MM.1S (cell line): ENCODE measurements around the gene CDK5RAP2.

Experiments used
- DNase-seq: peaks from one replicate; pipeline ENCODE4 v3.0.0-alpha.2; 2015
- H2AFZ ChIP-seq: fragments of 300-600 bp; sonication (generic); 2 replicates; pipeline ENCODE4 v1.6.0; 2016; ENCODE audit warnings: antibody characterized with exemption, low read length
- H3F3A ChIP-seq: fragments of 300-600 bp; sonication (generic); 2 replicates; pipeline ENCODE4 v1.6.1; 2016; ENCODE audit warnings: mild to moderate bottlenecking, antibody characterized with exemption, low read length, moderate library complexity, mixed read lengths; ENCODE audit not compliant: insufficient read depth
- H3K27ac ChIP-seq: fragments of 300-600 bp; sonication (generic); 2 replicates; pipeline ENCODE4 v1.5.1; 2016; ENCODE audit warnings: mild to moderate bottlenecking, low read length
- H3K27me3 ChIP-seq: fragments of 300-600 bp; sonication (generic); replicated peaks from 2 replicates; pipeline ENCODE4 v1.6.0; 2016; ENCODE audit warnings: low read length; ENCODE audit not compliant: insufficient read depth
- H3K36me3 ChIP-seq: fragments of 300-600 bp; sonication (generic); replicated peaks from 2 replicates; pipeline ENCODE4 v1.6.1; 2016; ENCODE audit warnings: mild to moderate bottlenecking, low read length, mixed read lengths; ENCODE audit not compliant: insufficient read depth
- H3K4me1 ChIP-seq: fragments of 300-600 bp; sonication (generic); 2 replicates; pipeline ENCODE4 v1.6.1; 2016; ENCODE audit warnings: low read length, mixed read lengths
- H3K4me2 ChIP-seq: fragments of 300-600 bp; sonication (generic); 2 replicates; pipeline ENCODE4 v1.6.0; 2016; ENCODE audit warnings: low read depth, low read length
- H3K4me3 ChIP-seq: fragments of 300-600 bp; sonication (generic); 2 replicates; pipeline ENCODE4 v1.5.1; 2016; ENCODE audit warnings: low read length, mixed read lengths
- H3K79me2 ChIP-seq: fragments of 300-600 bp; sonication (generic); 2 replicates; pipeline ENCODE4 v1.6.1; 2016; ENCODE audit warnings: mixed run types, low read length, mixed read lengths
- H3K9ac ChIP-seq: fragments of 300-600 bp; sonication (generic); 2 replicates; pipeline ENCODE4 v1.6.1; 2016; ENCODE audit warnings: low read length, mixed read lengths
- H3K9me2 ChIP-seq: fragments of 300-600 bp; sonication (generic); replicated peaks from 2 replicates; pipeline ENCODE4 v1.6.1; 2016; ENCODE audit warnings: mild to moderate bottlenecking, low read length, mixed read lengths; ENCODE audit not compliant: insufficient read depth
- H3K9me3 ChIP-seq: fragments of 300-600 bp; sonication (generic); replicated peaks from 2 replicates; pipeline ENCODE4 v1.6.1; 2016; ENCODE audit warnings: mild to moderate bottlenecking, low read length, mixed read lengths; ENCODE audit not compliant: insufficient read depth
- H4K20me1 ChIP-seq: fragments of 300-600 bp; sonication (generic); 2 replicates; pipeline ENCODE4 v1.6.1; 2016; ENCODE audit warnings: mild to moderate bottlenecking, low read length, moderate library complexity, mixed read lengths; ENCODE audit not compliant: insufficient read depth
- CTCF ChIP-seq: fragments of 300-600 bp; sonication (generic); IDR thresholded peaks from 2 replicates; pipeline ENCODE4 v1.5.1; 2016; ENCODE audit warnings: antibody characterized with exemption, low read length, mixed read lengths
- EZH2 ChIP-seq: fragments of 300-600 bp; sonication (generic); optimal IDR thresholded peaks from 2 replicates; pipeline ENCODE3; 2017; ENCODE audit warnings: low read depth, mild to moderate bottlenecking, antibody characterized with exemption, low read length, mixed read lengths
- EZH2phosphoT487 ChIP-seq: fragments of 300-600 bp; sonication (generic); IDR thresholded peaks from 2 replicates; pipeline ENCODE4 v1.6.1; 2018; ENCODE audit warnings: antibody characterized with exemption, low read length

The CDK5RAP2 gene

GRCh38 chr9:120388003-120388855 lies 191.7 kb downstream of the CDK5RAP2 start:
- Histone ChIP-seq H3K4me3 (no peak overlapping the region), H3K79me2 (no peaks in the 10 kb centered on the region), H3F3A (no peaks in the 10 kb centered on the region), H3K4me1 (no peaks in the 10 kb centered on the region), H3K9ac (no peak overlapping the region), H2AFZ (no peak overlapping the region), H3K27ac (no peak overlapping the region), H4K20me1 (no peaks in the 10 kb centered on the region), H3K9me3 (no peaks in the 10 kb centered on the region), H3K36me3 (no peaks in the 10 kb centered on the region; the same call in 1 of the 2 replicates), H3K4me2 (no peak overlapping the region), H3K27me3 (no peaks in the 10 kb centered on the region), H3K9me2 (no peaks in the 10 kb centered on the region)
- TF ChIP-seq CTCF: no peak
- no peak for TF ChIP-seq EZH2
- TF ChIP-seq EZH2phosphoT487: no peak
- DNase-seq: no peak

GRCh38 chr9:120387257-120388002 lies 192.5 kb downstream of the CDK5RAP2 start:
- Histone ChIP-seq H3K9me3 (no peaks in the 10 kb centered on the region), H3K4me1 (no peaks in the 10 kb centered on the region), H3K79me2 (no peaks in the 10 kb centered on the region), H3K9ac (no peak overlapping the region), H3F3A (no peaks in the 10 kb centered on the region), H4K20me1 (no peaks in the 10 kb centered on the region), H3K4me3 (no peak overlapping the region), H2AFZ (no peak overlapping the region), H3K36me3 (no peaks in the 10 kb centered on the region; the same call in 1 of the 2 replicates), H3K4me2 (no peak overlapping the region), H3K9me2 (no peaks in the 10 kb centered on the region), H3K27ac (no peak overlapping the region), H3K27me3 (no peaks in the 10 kb centered on the region)
- no peak for DNase-seq
- no peak for TF ChIP-seq EZH2
- TF ChIP-seq CTCF: no peak
- TF ChIP-seq EZH2phosphoT487: no peak

- Histone ChIP-seq H3K9ac (no peak overlapping the region), H3K4me2 (no peak overlapping the region), H3K27ac (no peak overlapping the region), H3K4me1 (no peaks in the 10 kb centered on the region), H3K9me2 (no peaks in the 10 kb centered on the region), H3K4me3 (no peak overlapping the region), H3F3A (no peaks in the 10 kb centered on the region), H3K79me2 (no peaks in the 10 kb centered on the region), H4K20me1 (no peaks in the 10 kb centered on the region), H3K9me3 (no peaks in the 10 kb centered on the region), H2AFZ (no peak overlapping the region), H3K36me3 (no peaks in the 10 kb centered on the region; the same call in 1 of the 2 replicates), H3K27me3 (no peaks in the 10 kb centered on the region)
- no peak for DNase-seq
- TF ChIP-seq EZH2phosphoT487: no peak
- no peak for TF ChIP-seq CTCF
- no peak for TF ChIP-seq EZH2
Measured at GRCh38 chr9:120386390-120387131, 193.4 kb downstream of the CDK5RAP2 start.
